NCI-H1436 treated with DMSO at 0.1 percent for 48 hours (cell line): Measurements from ENCODE around the gene COA8.
A peak's percentile ranks its signal among the peaks of the same experiment; 100 is the strongest.

Experiments used
- DNase-seq: peaks from one replicate; lab custom pipeline; 2025; lab: John Stamatoyannopoulos, UW

The COA8 gene

DNA sequence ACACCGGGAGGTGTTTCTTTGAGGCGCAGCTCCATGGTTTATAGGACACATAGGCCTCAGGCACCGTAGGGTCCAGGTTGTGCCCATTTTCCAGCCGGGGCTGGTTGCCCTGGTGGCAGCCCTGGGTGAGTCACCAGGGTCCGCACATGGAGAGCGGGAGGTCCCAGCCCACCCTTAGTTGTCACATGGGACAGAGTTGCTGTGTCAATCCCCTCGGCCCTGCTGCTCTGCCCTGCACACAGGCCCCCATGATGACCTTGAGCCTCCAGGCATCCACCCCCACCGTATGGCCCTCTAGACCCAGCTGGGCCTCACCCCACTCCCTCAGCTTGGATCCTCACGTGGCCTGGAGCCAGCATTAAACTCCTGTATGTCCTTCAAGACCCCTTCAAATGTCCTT, 26.1 kb upstream of the COA8 start:
- DNase-seq: no peak

DNA sequence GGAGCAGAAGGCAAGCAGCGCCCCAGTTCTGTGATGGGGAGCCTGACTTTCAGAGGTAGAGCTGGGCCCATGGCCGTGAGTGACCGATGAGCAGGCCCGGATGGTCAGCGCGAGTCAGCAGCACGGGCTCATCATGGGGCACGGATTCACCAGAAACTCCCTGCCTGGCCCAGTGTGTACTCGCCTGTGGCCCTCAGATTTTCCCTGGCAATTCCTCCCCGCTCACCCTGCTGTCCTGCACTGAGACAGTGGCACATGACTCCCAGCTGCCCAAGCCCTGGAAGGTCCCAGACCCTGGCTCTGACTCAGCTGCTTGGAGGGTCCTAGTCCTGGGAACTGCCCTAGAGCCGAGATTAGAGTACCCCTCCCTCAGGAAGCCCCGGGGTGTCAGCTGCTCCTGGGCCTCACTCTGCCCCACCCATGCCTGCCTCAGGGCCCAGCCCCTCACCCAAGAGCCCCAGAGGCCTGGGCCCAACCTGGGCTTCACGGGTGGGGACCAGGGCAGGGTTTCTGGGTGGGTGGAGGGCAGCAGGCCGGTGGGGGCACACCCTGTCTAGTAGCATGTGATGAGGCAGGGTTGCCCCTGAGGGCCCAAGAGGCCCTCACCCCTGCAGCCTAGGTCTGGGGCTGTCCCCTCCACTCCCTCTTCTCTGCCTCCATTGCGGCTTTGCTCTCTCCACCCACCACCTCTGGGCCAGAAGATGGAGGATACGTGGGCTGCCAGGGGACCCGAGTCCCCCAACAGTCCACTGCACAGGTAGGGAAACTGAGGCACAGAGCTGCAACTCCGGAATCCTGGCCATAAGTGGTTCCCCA, 25.4 kb upstream of the COA8 start:
- no peak for DNase-seq

DNA sequence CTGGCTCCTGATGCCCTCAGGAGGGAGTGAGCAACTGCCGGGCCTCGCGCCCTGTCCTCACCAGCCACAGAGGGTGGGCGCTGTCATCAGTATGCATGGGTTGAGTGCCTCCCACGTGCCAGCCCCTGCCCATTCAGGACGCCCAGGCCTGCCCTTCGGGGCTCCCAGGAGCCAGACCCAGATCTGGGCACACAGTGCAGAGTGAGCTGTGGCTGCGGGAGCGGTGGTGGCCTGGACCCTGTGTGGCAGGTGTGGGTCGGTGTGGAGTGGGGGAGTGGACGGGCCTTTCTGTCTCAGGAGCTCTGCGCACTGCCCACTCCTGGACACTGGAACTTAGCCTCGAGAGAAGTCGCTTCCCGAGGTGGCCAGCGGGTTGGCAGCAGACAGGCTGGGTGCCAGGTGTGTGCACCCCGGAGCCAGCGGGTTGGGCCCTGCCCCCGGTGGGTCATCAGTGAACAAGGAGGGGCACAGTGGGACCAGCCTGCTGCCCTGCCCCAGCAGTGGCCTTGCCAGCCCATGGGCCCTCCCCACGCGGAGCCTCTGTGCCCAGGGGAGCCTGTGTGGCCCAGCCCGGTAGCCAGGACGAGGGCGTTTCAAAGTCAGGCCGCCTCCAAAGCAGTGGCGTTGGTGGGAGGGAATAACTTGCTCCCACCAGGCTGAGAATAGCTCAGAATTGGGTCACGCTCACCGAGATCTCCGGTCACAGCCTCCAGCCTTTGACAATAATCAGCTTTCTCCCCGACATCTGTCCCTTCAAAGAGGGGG, 24.3 kb upstream of the COA8 start:
- no peak for DNase-seq

DNA sequence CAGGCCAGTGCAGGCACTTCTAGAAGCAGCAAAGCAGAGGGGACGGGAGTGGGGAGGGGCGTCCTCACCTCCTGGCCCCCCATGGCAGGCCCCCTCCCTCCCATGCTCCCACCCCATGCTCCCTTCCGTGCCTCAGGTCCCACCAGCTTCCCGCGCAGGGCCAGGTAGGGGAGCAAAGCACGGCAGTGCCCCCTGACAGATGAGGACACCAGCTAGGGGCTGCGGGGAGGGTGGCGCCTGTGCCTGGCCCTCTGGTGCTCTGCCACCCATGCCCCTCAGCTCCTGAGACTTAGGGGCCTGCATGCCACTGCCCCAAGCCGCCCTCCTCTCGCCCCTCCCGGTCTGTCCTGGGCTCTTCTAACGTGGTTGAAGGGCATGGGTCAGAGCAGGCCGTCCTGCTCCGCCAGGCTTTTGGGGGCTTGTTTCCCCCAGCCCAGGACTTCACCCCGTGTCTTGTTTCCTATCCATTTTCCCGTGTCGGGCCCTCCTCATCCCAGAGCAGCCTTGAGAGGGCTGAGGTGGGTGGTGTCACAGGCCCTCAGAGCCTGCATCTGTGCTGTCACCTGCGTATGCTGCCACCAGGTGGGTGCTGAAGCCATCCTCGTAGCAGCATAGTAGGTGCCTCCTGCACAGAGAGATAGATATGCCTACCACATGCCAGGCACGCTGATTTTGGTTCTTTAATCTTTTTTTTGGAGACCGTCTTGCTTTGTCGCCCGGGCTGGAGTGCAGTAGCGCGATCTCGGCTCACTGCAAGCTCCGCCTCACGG, 23.5 kb upstream of the COA8 start:
- no peak for DNase-seq

DNA sequence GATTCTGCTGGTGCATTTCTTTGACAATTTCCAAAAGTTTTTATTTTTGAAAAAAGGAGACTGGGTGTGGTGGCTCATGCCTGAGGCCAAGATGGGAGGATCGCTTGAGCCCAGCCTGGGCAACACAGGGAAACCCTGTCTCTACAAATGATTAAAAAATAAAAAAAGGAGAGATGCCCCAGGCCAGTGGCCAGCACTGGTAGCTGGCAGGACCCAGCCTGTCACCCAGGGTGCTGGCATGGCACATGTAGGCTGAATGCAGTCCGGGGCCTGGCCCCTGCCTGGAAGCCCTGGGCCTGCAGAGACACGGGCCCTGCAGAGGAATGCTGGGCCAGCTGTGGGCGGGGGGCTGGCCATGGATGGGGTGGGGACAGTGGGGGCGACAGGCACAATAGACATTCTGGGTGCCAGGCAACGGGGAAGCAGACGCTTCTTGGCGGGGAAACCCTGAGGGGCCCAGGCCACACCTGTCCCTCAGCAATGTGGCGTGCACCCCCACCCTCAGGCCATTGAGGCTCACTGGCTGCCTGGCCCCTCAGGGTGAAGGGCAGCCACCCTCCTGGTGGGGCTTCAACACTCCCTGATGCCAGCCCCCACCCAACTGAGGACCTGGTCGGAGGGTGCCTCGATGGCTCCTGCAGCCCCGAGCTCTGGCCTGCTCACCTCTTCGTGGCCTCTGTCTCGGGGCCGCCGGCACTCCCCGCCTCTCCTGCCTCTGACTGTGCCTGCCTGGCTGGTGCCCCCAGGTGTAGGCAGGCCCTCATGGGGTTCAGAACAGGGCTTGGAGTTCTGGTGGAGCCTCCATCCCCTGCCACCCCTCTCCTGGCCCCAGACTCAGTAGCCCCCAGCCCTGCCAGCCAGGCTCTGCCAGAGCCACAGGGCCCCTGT, 21.7 kb upstream of the COA8 start:
- DNase-seq: no peak

DNA sequence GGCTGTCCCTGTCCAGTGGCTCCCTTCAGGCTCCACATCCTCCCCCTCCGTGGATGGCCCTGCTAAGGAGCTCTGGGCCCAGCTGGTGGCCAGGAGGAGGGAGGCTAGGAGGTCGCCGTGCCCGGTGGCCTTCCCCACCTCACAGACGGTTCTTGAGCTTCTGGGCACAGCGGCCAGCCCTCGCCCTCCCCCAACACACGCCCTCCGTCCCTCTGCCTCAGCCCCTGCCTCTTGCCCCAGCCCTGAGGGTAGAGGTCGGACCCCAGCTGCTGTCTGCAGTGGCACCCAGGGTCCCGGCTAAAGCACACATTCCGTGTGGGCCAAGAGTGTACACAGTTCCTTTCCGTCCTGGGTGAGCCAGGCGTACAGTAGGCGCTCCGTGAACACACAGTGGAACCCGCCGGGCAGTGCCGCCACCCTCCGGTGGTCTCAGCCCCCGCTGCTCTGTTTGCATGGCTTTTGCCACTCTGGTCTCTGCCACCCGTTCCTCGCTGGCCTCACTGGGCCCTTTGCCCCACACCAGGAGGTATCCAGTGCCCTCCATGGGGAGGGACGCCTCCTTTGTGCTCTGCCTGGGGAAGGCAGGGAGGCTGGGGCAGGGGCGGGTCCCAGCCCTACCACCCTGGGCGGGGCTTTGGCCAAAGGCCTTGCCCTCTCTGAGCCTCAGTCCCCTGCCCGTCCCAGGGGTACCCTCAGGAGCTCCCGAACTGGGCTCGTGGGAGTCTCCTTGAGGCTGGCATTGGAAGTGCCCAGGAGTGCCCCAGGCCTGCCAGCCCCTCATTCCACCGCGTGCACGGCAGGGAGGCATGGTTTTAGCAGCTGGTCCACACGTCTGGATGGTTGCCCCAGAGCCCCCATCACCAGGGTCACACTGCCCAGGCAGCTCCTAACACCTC, 20.8 kb upstream of the COA8 start:
- DNase-seq: no peak

DNA sequence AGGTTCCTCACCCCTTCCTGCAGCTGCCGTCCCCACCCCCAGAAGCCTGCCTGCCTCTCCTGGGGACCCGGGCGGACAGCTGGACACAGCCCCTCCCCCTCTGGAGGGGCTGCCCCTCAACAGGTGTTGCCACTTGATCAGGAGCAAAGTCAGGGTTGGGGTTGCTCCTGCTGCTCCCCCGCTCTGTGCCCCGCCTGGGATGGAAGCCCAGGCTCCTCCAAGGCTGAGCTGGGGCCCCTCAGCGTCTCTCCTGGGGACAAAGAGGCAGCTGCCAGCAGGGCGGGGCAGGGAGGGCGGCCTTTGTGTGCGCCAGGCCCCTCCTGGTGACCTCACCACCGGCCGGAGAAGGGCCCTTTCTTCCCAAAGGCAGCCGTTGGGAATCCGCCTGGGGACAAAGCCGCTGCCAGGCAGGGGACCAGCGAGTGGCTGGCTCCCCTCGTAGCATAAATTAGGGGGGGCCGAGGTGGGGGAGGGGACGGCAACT, 20.1 kb upstream of the COA8 start:
- no peak for DNase-seq

DNA sequence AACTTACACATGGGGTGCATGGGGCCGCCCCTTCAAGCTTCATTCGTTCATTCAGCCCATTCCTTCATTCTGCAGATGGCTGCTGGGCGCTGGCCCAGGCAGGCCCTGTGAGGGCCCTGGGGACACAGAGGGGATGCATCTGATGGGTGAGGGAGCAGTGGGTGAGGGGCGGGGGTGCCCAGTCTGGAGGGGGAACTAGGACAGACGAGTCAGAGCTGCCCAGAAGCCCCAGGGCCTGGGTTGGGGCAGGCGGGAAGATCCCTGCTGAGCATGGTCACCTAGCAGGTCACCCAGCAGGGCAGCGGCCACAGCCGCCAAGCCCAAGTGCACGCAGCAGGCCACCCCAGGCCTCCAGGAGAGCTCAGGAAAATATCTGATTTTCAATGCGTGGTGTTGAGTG, 19.6 kb upstream of the COA8 start:
- DNase-seq: no peak

DNA sequence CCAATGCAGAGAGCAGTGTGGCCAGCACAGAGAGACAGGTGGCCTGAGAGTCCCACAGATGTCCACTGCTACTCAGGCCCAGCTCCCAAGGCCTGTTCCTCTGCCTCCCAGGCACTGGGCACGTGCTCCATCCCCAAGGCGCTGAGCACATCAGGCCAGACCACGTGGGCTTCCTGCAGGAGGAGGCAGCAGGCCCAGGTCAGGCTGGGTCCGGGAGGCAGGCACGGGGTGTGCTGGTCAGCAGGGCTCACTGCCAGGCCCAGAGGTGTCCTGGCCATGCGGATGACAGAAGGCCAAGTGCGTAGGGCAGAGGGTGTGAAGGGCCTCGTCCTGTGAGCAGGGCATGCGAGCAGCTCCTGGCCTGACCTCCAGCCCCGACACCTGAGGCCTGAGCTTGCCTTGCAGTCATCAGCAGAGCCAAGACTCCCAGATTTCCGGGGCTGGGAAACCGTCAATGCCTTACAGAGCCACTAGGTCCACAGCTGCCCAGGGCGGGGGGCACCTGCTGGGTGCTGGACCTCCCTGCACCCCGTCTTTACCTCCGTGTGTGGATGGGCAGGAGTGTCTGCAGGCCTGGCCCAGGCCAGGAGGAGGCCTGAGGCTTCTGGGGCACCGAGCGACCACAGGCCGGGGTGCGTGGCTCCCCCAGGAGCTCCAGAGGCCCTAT, 18.9 kb upstream of the COA8 start:
- DNase-seq: no peak

DNA sequence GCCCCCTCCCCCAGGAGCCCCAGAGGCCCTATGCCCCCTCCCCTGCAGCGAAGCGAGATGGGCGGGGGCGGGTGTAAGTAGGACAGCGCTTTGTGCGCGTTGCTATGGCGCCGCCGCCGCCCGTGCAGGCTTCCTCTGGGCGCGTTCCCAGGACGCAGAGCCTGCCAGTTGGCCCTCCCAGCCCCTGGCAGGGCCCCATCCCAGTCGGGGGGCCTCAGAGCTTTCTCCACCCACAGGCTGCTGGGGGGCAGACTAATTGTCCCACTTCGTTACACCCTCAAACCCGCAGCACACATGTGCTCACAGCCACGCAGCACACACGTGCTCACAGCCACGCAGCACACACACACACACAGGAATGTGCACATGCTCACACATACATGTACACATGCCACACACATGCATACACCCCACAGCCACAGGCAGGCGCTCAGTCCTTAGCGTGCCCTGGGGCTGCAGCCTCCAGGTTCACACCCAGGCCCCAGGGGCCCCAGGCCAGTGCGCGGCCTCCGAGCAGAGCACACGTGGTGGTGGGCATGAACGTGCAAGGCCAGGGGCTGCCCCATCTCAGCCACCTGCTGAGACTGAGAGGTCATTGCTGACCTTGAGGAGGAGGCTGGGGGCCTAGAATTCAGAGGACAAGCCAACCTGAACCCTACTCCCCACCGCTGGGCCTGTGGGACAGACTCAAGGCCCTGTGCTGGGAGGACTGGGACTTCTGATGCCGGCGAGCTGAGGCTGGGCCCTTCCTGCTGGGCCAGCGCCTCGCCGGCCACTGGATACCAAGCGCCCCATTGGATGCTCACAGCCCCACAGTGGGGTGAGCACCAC, 18.2 kb upstream of the COA8 start:
- peak; percentile 24 for DNase-seq

DNA sequence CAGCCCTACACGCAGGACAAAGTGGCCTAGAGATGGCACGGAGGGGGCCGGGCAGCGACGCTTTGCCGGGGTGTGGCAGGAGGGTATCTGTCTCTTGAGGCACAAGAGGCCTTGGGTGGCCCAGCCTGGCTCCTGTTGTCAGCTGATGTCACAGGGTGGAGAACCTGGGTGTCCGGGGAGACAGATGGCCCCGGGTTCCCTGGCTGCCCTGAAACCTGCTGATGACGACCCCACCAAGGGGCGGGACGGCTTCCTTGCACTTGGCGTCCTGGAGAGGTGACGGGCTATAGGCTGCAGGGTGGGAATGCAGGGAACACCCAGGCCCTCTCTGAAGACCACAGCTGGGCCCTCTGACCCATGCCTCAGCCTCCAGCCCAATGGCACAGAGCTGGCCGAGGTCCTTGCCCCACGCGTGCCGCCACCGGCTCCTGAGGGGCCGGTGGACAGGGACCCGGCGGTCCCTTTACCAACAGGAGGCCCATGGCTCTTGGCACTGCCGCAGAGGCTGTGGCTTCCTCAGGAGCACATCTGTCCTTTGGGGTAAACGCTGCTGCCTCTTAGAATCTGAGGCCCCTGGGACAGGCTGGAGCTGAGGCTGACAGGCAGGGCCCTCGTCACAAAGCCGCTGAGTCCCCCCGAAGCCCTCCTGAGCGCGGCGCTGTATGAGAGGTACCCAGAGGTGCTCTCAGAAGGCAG, 17.4 kb upstream of the COA8 start:
- no peak for DNase-seq

DNA sequence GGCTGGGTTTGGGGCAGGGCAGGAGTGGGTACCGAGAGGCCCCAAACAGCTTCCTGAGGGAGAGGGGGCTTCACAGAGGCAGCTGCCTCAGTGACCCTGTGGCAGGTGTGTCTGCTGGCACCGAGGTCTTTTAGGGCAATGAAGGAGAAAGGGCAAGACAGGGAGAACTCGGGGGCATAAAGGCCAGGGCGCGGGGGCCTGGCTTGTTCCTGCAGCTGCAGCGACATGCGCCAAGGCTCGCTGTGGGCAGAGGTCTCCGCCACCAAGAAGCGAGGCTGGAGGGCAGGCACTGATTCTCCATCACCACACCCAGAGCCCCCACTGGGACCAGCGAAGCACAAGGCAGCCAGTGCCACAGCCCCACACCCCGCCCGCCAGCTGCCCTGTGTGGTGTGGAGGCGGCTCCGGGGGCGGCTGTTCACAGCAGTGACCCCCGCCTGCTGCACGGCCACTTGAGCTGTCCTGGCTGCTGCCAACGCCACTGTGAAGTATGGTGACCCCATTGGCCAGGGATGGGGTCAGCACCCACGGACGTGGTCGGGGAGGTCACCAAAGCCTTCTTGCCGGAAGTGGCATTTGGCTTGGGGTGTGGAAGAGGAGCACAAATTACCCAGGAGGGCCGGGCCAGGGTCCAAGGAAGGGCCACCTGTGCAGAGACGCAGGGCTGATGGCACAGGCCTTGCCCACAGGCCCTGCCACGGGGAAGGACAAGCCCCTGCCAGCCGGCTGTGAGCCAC, 16.7 kb upstream of the COA8 start:
- DNase-seq: no peak

DNA sequence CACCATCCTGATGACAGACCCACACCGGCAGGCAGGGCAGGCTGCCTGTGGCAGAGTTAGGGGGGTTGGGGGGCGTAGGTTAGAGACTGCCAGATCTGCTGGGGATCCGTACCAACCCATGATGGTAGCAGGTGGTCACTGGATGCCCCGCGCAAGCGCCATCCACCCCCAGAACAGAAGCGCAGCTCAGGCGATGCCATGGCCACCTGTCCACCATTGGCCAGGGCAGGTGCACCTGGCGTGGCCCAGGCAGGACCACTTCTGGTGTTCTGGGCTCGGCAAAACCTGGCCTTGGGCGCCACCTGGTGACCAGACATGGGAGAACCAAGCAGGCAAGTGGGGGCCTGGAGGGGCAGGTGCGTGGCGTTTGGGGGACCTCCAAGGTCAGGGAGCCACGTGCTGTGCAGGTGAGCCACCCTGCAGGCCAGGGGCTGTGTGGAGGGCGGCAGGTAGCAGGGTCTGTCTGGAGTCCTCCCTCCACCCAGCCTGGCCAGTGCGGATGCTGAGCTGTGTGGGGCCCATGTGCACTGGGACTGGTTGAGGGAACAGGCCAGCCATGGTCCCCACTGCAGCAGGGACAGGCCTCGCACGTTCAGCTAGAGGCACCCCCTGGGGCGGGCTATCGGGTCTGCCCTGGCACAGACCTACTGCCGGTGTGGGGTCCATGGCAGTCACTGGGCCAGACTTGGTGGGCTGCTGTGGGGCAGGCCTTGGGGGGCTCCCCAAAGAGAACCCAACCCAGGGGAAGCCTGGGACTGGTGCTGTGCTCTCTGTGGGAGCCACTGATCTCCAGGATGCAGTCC, 15.9 kb upstream of the COA8 start:
- peak; percentile 39 for DNase-seq

DNA sequence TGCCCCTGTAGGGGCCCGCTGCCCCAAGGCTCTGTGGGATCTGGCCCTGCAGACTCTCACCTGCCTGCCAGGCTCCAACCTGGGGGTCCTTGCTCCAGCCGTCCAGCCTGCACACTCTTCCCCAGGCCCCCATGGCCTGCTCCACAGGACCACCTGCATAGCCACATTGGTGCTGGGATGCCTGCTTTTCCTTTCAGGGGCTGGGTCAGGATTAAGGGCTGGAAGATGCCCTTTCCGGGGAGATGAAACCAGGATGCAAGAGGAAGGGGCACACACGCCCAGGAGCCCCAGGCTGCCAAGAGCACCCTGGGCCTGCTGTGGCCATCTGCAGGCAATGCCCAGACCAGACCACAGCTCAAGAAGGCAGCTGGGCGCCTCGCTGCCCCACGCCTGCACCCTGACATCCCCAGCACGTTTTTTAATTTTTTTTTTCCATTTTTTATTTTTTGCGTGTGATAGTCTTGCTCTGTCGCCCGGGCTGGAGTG, 15.3 kb upstream of the COA8 start:
- DNase-seq: no peak

DNA sequence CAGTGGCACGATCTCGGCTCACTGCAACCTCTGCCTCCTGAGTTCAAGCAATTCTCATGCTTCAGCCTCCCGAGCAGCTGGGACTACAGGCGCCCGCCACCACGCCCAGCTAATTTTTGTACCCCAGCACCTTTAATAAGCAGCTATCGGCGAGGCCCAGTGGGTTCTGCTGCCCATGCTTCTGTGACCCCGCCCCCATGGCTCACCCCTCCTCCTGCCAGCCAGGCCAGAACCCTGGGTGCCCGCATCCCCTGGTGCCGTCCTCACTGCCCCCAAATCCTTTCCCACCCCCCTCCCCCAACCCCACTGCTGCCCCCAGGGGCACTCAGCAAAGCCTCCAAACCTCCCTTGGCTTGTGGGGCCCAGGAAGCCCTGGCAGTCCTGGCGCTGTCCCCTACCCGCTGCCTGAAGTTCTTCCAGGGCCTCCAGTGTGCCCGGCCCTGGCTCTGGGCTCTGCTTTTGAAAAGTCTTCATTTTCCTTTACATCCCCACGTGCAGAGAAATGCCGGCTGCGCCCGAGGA, 14.8 kb upstream of the COA8 start:
- no peak for DNase-seq
